ENCODE measurements around the gene CHAD. TPM values are rescaled to one million over a fixed set of nuclear protein-coding genes. Genes with fewer than 3 reads are reported as not detected.
"Not testable (repeated sequence)": the region's sequence is repeated elsewhere in the genome, so short reads cannot be mapped to it uniquely, and the experiment has no call there.

CHAD gene
- total RNA-seq, 1 experiment from 2014 or later, result not detected

- in situ Hi-C loops (cut with HindIII; ENCODE audit: low sequenced_read_pairs), result no loop called here
- DNase-seq (ENCODE audit: low spot score), result no peak
Measured at GRCh38 chr17:50477976-50478375, 9.3 kb upstream of the CHAD start.

- in situ Hi-C loops (cut with HindIII; ENCODE audit: low sequenced_read_pairs), result no loop called here
Measured at GRCh38 chr17:50476545-50477315, 8.1 kb upstream of the CHAD start.

GRCh38 chr17:50475775-50476544 lies 7.3 kb upstream of the CHAD start:
- in situ Hi-C loops (cut with HindIII; ENCODE audit: low sequenced_read_pairs), result not testable (repeated sequence)
- peak; percentile 15 for DNase-seq (ENCODE audit: low spot score)

More at GRCh38 chr17:50476545-50477315, 8.1 kb upstream of the CHAD start:
- peak; percentile 78 for DNase-seq (ENCODE audit: low spot score)

- no peak for DNase-seq (ENCODE audit: low spot score)
- in situ Hi-C loops (cut with HindIII; ENCODE audit: low sequenced_read_pairs), result no loop called here
Measured at GRCh38 chr17:50475362-50475761, 6.7 kb upstream of the CHAD start.

- in situ Hi-C loops (cut with HindIII; ENCODE audit: low sequenced_read_pairs), result loop anchor here (5.0 kb wide), 1 partner anchor 47 kb away; the partner anchor contains the start of gene ACSF2
- DNase-seq (ENCODE audit: low spot score), result peak; percentile 47
Measured at GRCh38 chr17:50474523-50474922, 5.8 kb upstream of the CHAD start.

- in situ Hi-C loops (cut with HindIII; ENCODE audit: low sequenced_read_pairs), result loop anchor here (5.0 kb wide), 1 partner anchor 47 kb away; the partner anchor contains the start of gene ACSF2
- peak; percentile 10 for DNase-seq (ENCODE audit: low spot score)
Measured at GRCh38 chr17:50473901-50474300, 5.2 kb upstream of the CHAD start.

GRCh38 chr17:50472761-50473161 lies 4.1 kb upstream of the CHAD start:
- in situ Hi-C loops (cut with HindIII; ENCODE audit: low sequenced_read_pairs), result loop anchor here (5.0 kb wide), 1 partner anchor 45 kb away; the partner anchor contains the start of gene ACSF2
- peak; percentile 58 for DNase-seq (ENCODE audit: low spot score)

- no peak for DNase-seq (ENCODE audit: low spot score)
- in situ Hi-C loops (cut with HindIII; ENCODE audit: low sequenced_read_pairs), result loop anchor here (5.0 kb wide), 1 partner anchor 45 kb away; the partner anchor contains the start of gene ACSF2
Measured at GRCh38 chr17:50472286-50472685, 3.6 kb upstream of the CHAD start.

GRCh38 chr17:50471009-50471905 lies 2.6 kb upstream of the CHAD start:
- in situ Hi-C loops (cut with HindIII; ENCODE audit: low sequenced_read_pairs), result loop anchor here (5.0 kb wide), 1 partner anchor 44 kb away; the partner anchor contains the start of gene ACSF2

GRCh38 chr17:50470426-50470825 lies 1.7 kb upstream of the CHAD start:
- in situ Hi-C loops (cut with HindIII; ENCODE audit: low sequenced_read_pairs), result loop anchor here (5.0 kb wide), 1 partner anchor 43 kb away; the partner anchor contains the start of gene ACSF2
- DNase-seq (ENCODE audit: low spot score), result peak; percentile 79

More at GRCh38 chr17:50471009-50471905, 2.6 kb upstream of the CHAD start:
- peak; percentile 40 for DNase-seq (ENCODE audit: low spot score)

GRCh38 chr17:50469671-50470305 lies 1.1 kb upstream of the CHAD start:
- DNase-seq (ENCODE audit: low spot score), result peak; percentile 22
- in situ Hi-C loops (cut with HindIII; ENCODE audit: low sequenced_read_pairs), result loop anchor here (5.0 kb wide), 1 partner anchor 42 kb away; the partner anchor contains the start of gene ACSF2

- in situ Hi-C loops (cut with HindIII; ENCODE audit: low sequenced_read_pairs), result no loop called here
- no peak for DNase-seq (ENCODE audit: low spot score)
Measured at GRCh38 chr17:50469208-50469605, 527 bp upstream of the CHAD start.

- in situ Hi-C loops (cut with HindIII; ENCODE audit: low sequenced_read_pairs), result no loop called here
- no peak for DNase-seq (ENCODE audit: low spot score)
Measured at GRCh38 chr17:50467855-50468303, 801 bp downstream of the CHAD start.

GRCh38 chr17:50467114-50467854 lies 1.4 kb downstream of the CHAD start:
- in situ Hi-C loops (cut with HindIII; ENCODE audit: low sequenced_read_pairs), result no loop called here
- DNase-seq (ENCODE audit: low spot score), result no peak

GRCh38 chr17:50466371-50467113 lies 2.1 kb downstream of the CHAD start:
- in situ Hi-C loops (cut with HindIII; ENCODE audit: low sequenced_read_pairs), result no loop called here
- no peak for DNase-seq (ENCODE audit: low spot score)

- in situ Hi-C loops (cut with HindIII; ENCODE audit: low sequenced_read_pairs), result no loop called here
- no peak for DNase-seq (ENCODE audit: low spot score)
Measured at GRCh38 chr17:50465635-50466034, 3.0 kb downstream of the CHAD start.

GRCh38 chr17:50465171-50465570 lies 3.5 kb downstream of the CHAD start:
- DNase-seq (ENCODE audit: low spot score), result no peak
- in situ Hi-C loops (cut with HindIII; ENCODE audit: low sequenced_read_pairs), result no loop called here
